Colonic mucosa (tissue), 4 donors: ENCODE data around the gene APOA1. TPM values are rescaled to one million over a fixed set of nuclear protein-coding genes. Genes with fewer than 3 reads are reported as not detected.

Experiments used
- DNase-seq: peaks from one replicate; pipeline ENCODE4 v3.0.0-alpha.2; 2020
- H3K27ac ChIP-seq: fragments of 200-600 bp; one replicate; pipeline ENCODE4 v1.8.0; 2021
- H3K27me3 ChIP-seq: fragments of 200-600 bp; one replicate; pipeline ENCODE4 v1.8.0; 2021
- H3K36me3 ChIP-seq: fragments of 200-600 bp; one replicate; pipeline ENCODE4 v1.8.0; 2021
- H3K4me1 ChIP-seq: fragments of 200-600 bp; one replicate; pipeline ENCODE4 v1.8.0; 2021; ENCODE audit warnings: mild to moderate bottlenecking
- H3K4me3 ChIP-seq: fragments of 200-600 bp; one replicate; pipeline ENCODE4 v1.8.0; 2021
- H3K9ac ChIP-seq, 2 donors: one replicate each; pipeline ENCODE4 v1.7.0; 2013; ENCODE audit warnings: control low read depth in 2 of 2, low read depth in 2 of 2, low read length in 2 of 2
- H3K9me3 ChIP-seq: fragments of 200-600 bp; one replicate; pipeline ENCODE4 v1.8.0; 2021
- CTCF ChIP-seq: fragments of 200-600 bp; IDR thresholded peaks from one replicate; pipeline ENCODE4 v1.8.0; 2022; ENCODE audit warnings: antibody characterized with exemption, mild to moderate bottlenecking
- intact Hi-C: fragments of 100-400 bp; cut with DNase I; formaldehyde crosslinking; loops from one replicate; pipeline ENCODE4 v1.14.1; 2022
- total RNA-seq, 2 donors: library from RNA; stranded (reverse); fragmentation: NEBNext Ultra II Directional in 1 of 2; extraction: Animal tissue kit (Norgen Biotek cat#: 25700) in 1 of 2; gene quantifications; one replicate each; pipeline ENCODE4 v1.2.1, GENCODE V29; 2021
- donor health status: healthy.
- donor health status: DM: no; HTN: no; CAD: no.
- donor health status: DM: no; HTN: no; CAD: no.

APOA1 gene
- total RNA-seq, 2 donors from 2014 or later, result 0.53 to 6.6 TPM

GRCh38 chr11:116831790-116832349 lies 5.6 kb downstream of the APOA1 start:
- DNase-seq, result no peak
- no peak overlapping the region for H3K27ac ChIP-seq

GRCh38 chr11:116830184-116830912 lies 7.1 kb downstream of the APOA1 start:
- no peak overlapping the region for H3K9ac ChIP-seq
- H3K27ac ChIP-seq, result no peak overlapping the region
- H3K4me1 ChIP-seq, result no peaks in the 10 kb centered on the region
- no peaks in the 10 kb centered on the region for H3K36me3 ChIP-seq
- no peaks in the 10 kb centered on the region for H3K9me3 ChIP-seq
- TF ChIP-seq CTCF, result no peak
- DNase-seq, result no peak
- no peak overlapping the region for H3K4me3 ChIP-seq
- intact Hi-C loops, result no loop called here
- H3K27me3 ChIP-seq, result no peaks in the 10 kb centered on the region

More at GRCh38 chr11:116831790-116832349, 5.6 kb downstream of the APOA1 start:
- no peaks in the 10 kb centered on the region for H3K27me3 ChIP-seq
- intact Hi-C loops, result no loop called here
- no peak for TF ChIP-seq CTCF
- H3K4me1 ChIP-seq, result peaks cover 5% of the 10 kb centered on the region
- H3K9ac ChIP-seq, result no peak overlapping the region
- H3K9me3 ChIP-seq, result no peaks in the 10 kb centered on the region
- H3K36me3 ChIP-seq, result no peaks in the 10 kb centered on the region
- H3K4me3 ChIP-seq, result no peak overlapping the region

GRCh38 chr11:116829525-116830183 lies 7.8 kb downstream of the APOA1 start, which contains the start of gene APOC3:
Gene APOC3 (plus strand): TSS chr11:116829907. CDS start chr11:116830583, 676 bp downstream.
- DNase-seq, result no peak
- Histone ChIP-seq H3K9ac (no peak within 1 kb of the TSS), H3K36me3 (no peaks in the 10 kb centered on the region), H3K27me3 (no peaks in the 10 kb centered on the region), H3K9me3 (no peaks in the 10 kb centered on the region), H3K27ac (no peak within 1 kb of the TSS), H3K4me1 (no peaks in the 10 kb centered on the region), H3K4me3 (no peak within 1 kb of the TSS)
- intact Hi-C loops, result no loop called here
- TF ChIP-seq CTCF, result no peak

GRCh38 chr11:116828632-116829524 lies 8.5 kb downstream of the APOA1 start:
- H3K9me3 ChIP-seq, result no peaks in the 10 kb centered on the region
- H3K27me3 ChIP-seq, result no peaks in the 10 kb centered on the region
- no peaks in the 10 kb centered on the region for H3K36me3 ChIP-seq
- intact Hi-C loops, result no loop called here
- H3K4me3 ChIP-seq, result no peak overlapping the region
- DNase-seq, result no peak
- no peak overlapping the region for H3K27ac ChIP-seq
- H3K4me1 ChIP-seq, result no peaks in the 10 kb centered on the region
- no peak overlapping the region for H3K9ac ChIP-seq
- TF ChIP-seq CTCF, result no peak

GRCh38 chr11:116827461-116827860 lies 10.0 kb downstream of the APOA1 start:
- DNase-seq, result no peak
- H3K9me3 ChIP-seq, result no peaks in the 10 kb centered on the region
- intact Hi-C loops, result no loop called here
- no peak overlapping the region for H3K27ac ChIP-seq
- TF ChIP-seq CTCF, result no peak
- no peaks in the 10 kb centered on the region for H3K36me3 ChIP-seq
- no peaks in the 10 kb centered on the region for H3K27me3 ChIP-seq
- H3K4me3 ChIP-seq, result no peak overlapping the region
- no peak overlapping the region for H3K9ac ChIP-seq
- H3K4me1 ChIP-seq, result no peaks in the 10 kb centered on the region
